HFFc6 (cell line): ENCODE results near the gene ACTN4. TPM values are rescaled to one million over a fixed set of nuclear protein-coding genes. Genes with fewer than 3 reads are reported as not detected.
"Not testable (repeated sequence)": the region's sequence is repeated elsewhere in the genome, so short reads cannot be mapped to it uniquely, and the experiment has no call there.

Experiments
- DNase-seq: peaks from one replicate; pipeline ENCODE4 v3.0.0-alpha.2; 2018
- H3K27ac Mint-ChIP-seq: 2 replicates; pipeline ENCODE4 v1.8.0; 2020; ENCODE audit warnings: mild to moderate bottlenecking, mixed read lengths
- H3K27me3 Mint-ChIP-seq: 2 replicates; pipeline ENCODE4 v1.8.0; 2021; ENCODE audit warnings: mild to moderate bottlenecking, moderate library complexity, mixed read lengths; ENCODE audit not compliant: insufficient read depth
- H3K36me3 Mint-ChIP-seq: 2 replicates; pipeline ENCODE4 v1.8.0; 2021; ENCODE audit warnings: low read depth, mixed read lengths
- H3K4me1 Mint-ChIP-seq: 2 replicates; pipeline ENCODE4 v1.8.0; 2020; ENCODE audit warnings: low read depth, mixed read lengths
- H3K4me3 Mint-ChIP-seq: 2 replicates; pipeline ENCODE4 v1.8.0; 2020; ENCODE audit warnings: mild to moderate bottlenecking, moderate library complexity, mixed read lengths
- H3K9me3 Mint-ChIP-seq: 2 replicates; pipeline ENCODE4 v1.8.0; 2020; ENCODE audit warnings: mild to moderate bottlenecking, mixed read lengths
- CTCF ChIP-seq: fragments of 200-600 bp; sonication (generic); IDR thresholded peaks from 2 replicates; pipeline ENCODE4 v1.5.0; 2021; ENCODE audit warnings: antibody characterized with exemption, mild to moderate bottlenecking
- total RNA-seq, 6 experiments: library from RNA; stranded (reverse); fragmentation: NEBNext Ultra II Directional; extraction: Animal tissue kit (Norgen Biotek cat#: 25700); gene quantifications; 2 replicates in 1 of 6; 3 replicates in 5 of 6; pipeline ENCODE4 v1.2.3, GENCODE V29; 2021

Gene ACTN4
- total RNA-seq, 6 experiments from 2014 or later: 972 to 1,299 (median 1,250) TPM

DNA sequence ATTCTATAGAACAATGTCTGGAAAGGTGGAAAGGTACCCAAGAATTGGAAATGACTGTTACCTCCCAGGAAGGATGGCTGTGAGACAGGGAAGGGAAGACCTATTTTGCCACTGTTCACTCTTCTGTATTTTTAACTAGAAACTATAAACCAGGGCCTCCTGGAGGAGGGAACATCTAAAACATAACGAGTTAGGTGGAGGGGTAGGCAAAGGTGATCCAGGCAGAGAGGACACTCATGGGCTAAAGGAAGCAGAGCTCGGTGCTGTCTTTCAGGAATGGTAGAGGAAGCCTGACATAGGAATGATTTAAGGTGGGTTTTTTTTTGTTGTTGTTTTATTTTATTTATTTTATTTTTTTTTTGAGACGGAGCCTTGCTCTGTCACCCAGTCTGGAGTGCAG lies 22.6 kb upstream of the ACTN4 start:
- Mint-ChIP-seq H3K4me1 (peaks cover 6% of the 10 kb centered on the region), H3K9me3 (no peaks in the 10 kb centered on the region), H3K4me3 (no peak overlapping the region), H3K27me3 (peaks cover 1% of the 10 kb centered on the region), H3K36me3 (peaks cover 32% of the 10 kb centered on the region), H3K27ac (no peak overlapping the region)
- TF ChIP-seq CTCF: no peak
- no peak for DNase-seq

DNA sequence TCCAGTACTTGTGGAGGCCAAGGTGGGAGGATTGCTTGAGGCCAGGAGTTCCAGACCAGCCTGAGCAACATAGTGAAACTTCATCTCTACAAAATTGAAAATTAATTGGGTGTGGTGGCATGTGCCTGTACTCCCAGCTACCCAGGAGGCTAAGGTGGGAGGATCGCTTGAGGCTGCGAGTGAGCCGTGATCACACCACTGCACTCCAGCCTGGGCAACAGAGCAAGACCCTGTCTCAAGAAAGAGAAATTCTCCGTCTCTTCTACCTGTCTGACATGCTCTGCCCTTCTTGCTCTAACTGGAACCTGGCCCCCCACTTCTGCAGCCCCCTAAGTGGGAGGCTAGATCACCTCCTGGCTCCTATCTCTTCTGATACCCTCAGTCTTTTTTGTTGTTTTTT lies 21.0 kb upstream of the ACTN4 start:
- Mint-ChIP-seq H3K9me3 (no peaks in the 10 kb centered on the region), H3K36me3 (peaks cover 36% of the 10 kb centered on the region), H3K27ac (no peak overlapping the region), H3K27me3 (peaks cover 1% of the 10 kb centered on the region), H3K4me3 (no peak overlapping the region), H3K4me1 (no peaks in the 10 kb centered on the region)
- TF ChIP-seq CTCF: no peak
- DNase-seq: no peak

DNA sequence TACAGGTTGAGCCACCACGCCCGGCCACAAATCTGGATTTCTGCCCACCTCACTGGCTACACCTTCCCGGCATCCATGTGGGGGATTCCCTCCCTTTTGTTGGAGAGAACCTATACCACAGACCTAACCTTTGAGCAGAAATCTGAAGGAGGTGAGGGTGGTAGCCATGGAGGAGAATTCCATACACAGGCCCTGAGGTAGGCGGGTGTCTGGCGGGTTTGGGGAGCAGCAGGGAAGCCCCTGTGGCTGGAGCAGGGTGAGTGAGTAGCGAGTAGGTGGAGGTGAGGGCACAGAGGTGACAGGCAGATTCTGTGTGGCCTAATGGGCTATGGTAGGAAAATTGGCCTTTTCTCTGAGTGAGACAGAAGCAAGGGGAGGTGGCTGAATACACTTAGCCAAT lies 17.9 kb upstream of the ACTN4 start:
- H3K27me3 Mint-ChIP-seq: peaks cover 3% of the 10 kb centered on the region
- H3K36me3 Mint-ChIP-seq: peaks cover 33% of the 10 kb centered on the region
- no peak overlapping the region for H3K27ac Mint-ChIP-seq
- peaks cover 3% of the 10 kb centered on the region for H3K4me1 Mint-ChIP-seq
- no peaks in the 10 kb centered on the region for H3K9me3 Mint-ChIP-seq
- H3K4me3 Mint-ChIP-seq: no peak overlapping the region
- DNase-seq: no peak
- no peak for TF ChIP-seq CTCF

- not testable (repeated sequence) for H3K27me3 Mint-ChIP-seq, H3K4me3 Mint-ChIP-seq
Measured at GRCh38 chr19:38631301-38631700, 16.1 kb upstream of the ACTN4 start.

DNA sequence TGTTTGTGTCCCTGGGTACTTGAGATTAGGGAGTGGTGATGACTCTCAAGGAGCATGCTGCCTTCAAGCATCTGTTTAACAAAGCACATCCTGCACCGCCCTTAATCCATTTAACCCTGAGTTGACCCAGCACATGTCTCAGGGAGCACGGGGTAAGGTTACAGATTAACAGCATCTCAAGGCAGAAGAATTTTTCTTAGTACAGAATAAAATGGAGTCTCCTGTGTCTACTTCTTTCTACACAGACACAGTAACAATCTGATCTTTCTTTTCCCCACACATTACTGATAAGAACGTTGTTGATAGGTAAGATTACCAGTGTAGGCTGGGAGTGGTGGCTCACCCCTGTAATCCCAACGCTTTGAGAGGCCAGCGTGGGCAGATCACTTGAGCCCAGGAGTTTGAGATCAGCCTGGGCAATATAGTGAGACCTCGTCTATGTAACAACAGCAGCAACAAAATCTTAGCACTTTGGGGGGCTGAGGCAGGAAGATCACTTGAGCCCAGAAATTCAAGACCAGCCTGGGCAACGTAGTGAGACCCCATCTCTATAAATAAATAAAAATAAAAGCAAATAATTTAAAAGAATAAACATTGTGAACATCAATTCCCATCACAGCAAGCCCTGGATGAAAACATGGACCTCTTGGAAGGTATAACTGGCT lies 15.5 kb upstream of the ACTN4 start:
- not testable (repeated sequence) for DNase-seq, H3K9me3 Mint-ChIP-seq, H3K27me3 Mint-ChIP-seq, H3K4me3 Mint-ChIP-seq, H3K27ac Mint-ChIP-seq
- Mint-ChIP-seq H3K36me3 (peaks cover 29% of the 10 kb centered on the region), H3K4me1 (peaks cover 12% of the 10 kb centered on the region)

More at GRCh38 chr19:38631301-38631700, 16.1 kb upstream of the ACTN4 start:
- H3K36me3 Mint-ChIP-seq: peaks cover 30% of the 10 kb centered on the region
- not testable (repeated sequence) for DNase-seq, H3K9me3 Mint-ChIP-seq, H3K4me1 Mint-ChIP-seq, H3K27ac Mint-ChIP-seq

DNA sequence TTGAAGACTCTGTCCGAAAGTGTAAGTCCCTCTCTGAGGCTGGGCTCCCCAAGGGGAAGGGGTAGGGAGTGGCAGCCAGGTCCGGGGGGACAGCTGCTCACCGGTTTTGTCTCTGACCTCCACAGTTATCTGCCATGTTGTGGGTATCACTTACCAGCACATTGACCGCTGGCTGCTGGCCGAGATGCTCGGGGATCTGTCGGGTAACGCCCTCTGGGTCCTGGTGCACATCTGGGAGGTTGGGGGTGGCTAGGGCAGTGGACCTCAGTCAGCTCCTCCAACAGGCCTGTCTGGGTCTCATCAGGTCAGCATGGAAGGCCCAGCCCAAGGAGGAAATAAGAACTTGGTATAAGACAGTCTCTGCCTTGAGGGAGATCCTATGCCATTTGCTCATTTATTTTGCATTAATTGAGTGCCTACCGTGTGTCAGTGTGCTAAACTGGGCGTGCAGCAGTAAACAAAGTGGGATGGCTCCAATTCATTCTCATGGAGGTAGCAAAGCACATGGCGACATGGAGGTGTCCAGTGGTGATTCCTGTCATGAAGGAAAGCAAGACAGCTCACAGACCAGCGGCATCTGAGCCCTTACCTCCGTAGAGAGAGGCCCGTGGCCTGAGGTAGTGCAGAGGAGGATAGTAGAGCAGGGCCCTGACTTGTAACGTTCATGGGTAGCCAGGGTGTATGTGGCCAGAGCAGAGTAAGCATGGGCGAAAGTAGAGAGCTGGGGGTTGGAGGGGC lies 14.8 kb upstream of the ACTN4 start:
- Mint-ChIP-seq H3K9me3 (no peaks in the 10 kb centered on the region), H3K27me3 (peaks cover 2% of the 10 kb centered on the region; the same call in 1 of the 2 replicates), H3K36me3 (peaks cover 29% of the 10 kb centered on the region), H3K27ac (no peak overlapping the region), H3K4me3 (no peak overlapping the region), H3K4me1 (peaks cover 14% of the 10 kb centered on the region)
- TF ChIP-seq CTCF: no peak
- no peak for DNase-seq
